Mucosa of stomach (tissue), 1 donor: ENCODE results near the gene PFKFB3.

Source experiments
- H3K27me3 ChIP-seq: one replicate; pipeline ENCODE4 v1.7.0; 2013; ENCODE audit warnings: mild to moderate bottlenecking, low read length; ENCODE audit not compliant: control insufficient read depth, insufficient read depth
- H3K36me3 ChIP-seq: one replicate; pipeline ENCODE4 v1.7.0; 2013; ENCODE audit warnings: low read length; ENCODE audit not compliant: control insufficient read depth, insufficient read depth
- H3K4me1 ChIP-seq: one replicate; pipeline ENCODE4 v1.7.0; 2013; ENCODE audit warnings: mild to moderate bottlenecking, low read length; ENCODE audit not compliant: control insufficient read depth, insufficient read depth
- H3K4me3 ChIP-seq: one replicate; pipeline ENCODE4 v1.7.0; 2013; ENCODE audit warnings: low read length
- H3K9ac ChIP-seq: one replicate; pipeline ENCODE4 v1.7.0; 2013; ENCODE audit warnings: mild to moderate bottlenecking, low read length, moderate library complexity
- H3K9me3 ChIP-seq: one replicate; pipeline ENCODE4 v1.7.0; 2013; ENCODE audit warnings: mild to moderate bottlenecking, low read length, moderate library complexity; ENCODE audit not compliant: control insufficient read depth
- donor health status: Pancreatic carcinoma.

The PFKFB3 gene

GRCh38 chr10:6168084-6168483 lies 34.6 kb upstream of the PFKFB3 start:
- no peaks in the 10 kb centered on the region for H3K9me3 ChIP-seq
- H3K9ac ChIP-seq: peak overlapping the region; percentile 3
- H3K4me1 ChIP-seq: peaks cover 18% of the 10 kb centered on the region
- H3K27me3 ChIP-seq: no peaks in the 10 kb centered on the region
- H3K36me3 ChIP-seq: no peaks in the 10 kb centered on the region
- H3K4me3 ChIP-seq: no peak overlapping the region

- Histone ChIP-seq H3K36me3 (no peaks in the 10 kb centered on the region), H3K4me1 (peaks cover 9% of the 10 kb centered on the region), H3K9ac (no peak overlapping the region), H3K4me3 (no peak overlapping the region), H3K27me3 (no peaks in the 10 kb centered on the region), H3K9me3 (no peaks in the 10 kb centered on the region)
These were observed 32.1 kb upstream of the PFKFB3 start for GRCh38 chr10:6170638-6171037.

- Histone ChIP-seq H3K4me1 (peaks cover 19% of the 10 kb centered on the region), H3K27me3 (no peaks in the 10 kb centered on the region), H3K9ac (no peak overlapping the region), H3K9me3 (no peaks in the 10 kb centered on the region), H3K36me3 (no peaks in the 10 kb centered on the region), H3K4me3 (no peak overlapping the region)
These were observed 30.6 kb upstream of the PFKFB3 start for GRCh38 chr10:6171881-6172695.

GRCh38 chr10:6173203-6173602 lies 29.5 kb upstream of the PFKFB3 start:
- Histone ChIP-seq H3K9ac (no peak overlapping the region), H3K4me1 (peaks cover 19% of the 10 kb centered on the region)

GRCh38 chr10:6174201-6174874 lies 28.4 kb upstream of the PFKFB3 start:
- no peaks in the 10 kb centered on the region for H3K27me3 ChIP-seq
- H3K9ac ChIP-seq: no peak overlapping the region
- no peak overlapping the region for H3K4me3 ChIP-seq
- H3K4me1 ChIP-seq: peaks cover 19% of the 10 kb centered on the region
- no peaks in the 10 kb centered on the region for H3K9me3 ChIP-seq
- H3K36me3 ChIP-seq: no peaks in the 10 kb centered on the region

More at GRCh38 chr10:6173203-6173602, 29.5 kb upstream of the PFKFB3 start:
- Histone ChIP-seq H3K9me3 (no peaks in the 10 kb centered on the region), H3K4me3 (no peak overlapping the region), H3K27me3 (no peaks in the 10 kb centered on the region), H3K36me3 (no peaks in the 10 kb centered on the region)

- H3K4me3 ChIP-seq: no peak overlapping the region
- no peaks in the 10 kb centered on the region for H3K27me3 ChIP-seq
- no peak overlapping the region for H3K9ac ChIP-seq
- H3K9me3 ChIP-seq: no peaks in the 10 kb centered on the region
- H3K36me3 ChIP-seq: no peaks in the 10 kb centered on the region
- peaks cover 13% of the 10 kb centered on the region for H3K4me1 ChIP-seq
These were observed 27.2 kb upstream of the PFKFB3 start for GRCh38 chr10:6175329-6176055.

GRCh38 chr10:6176691-6177231 lies 26.0 kb upstream of the PFKFB3 start:
- no peaks in the 10 kb centered on the region for H3K36me3 ChIP-seq
- no peak overlapping the region for H3K4me3 ChIP-seq
- H3K27me3 ChIP-seq: no peaks in the 10 kb centered on the region
- no peaks in the 10 kb centered on the region for H3K9me3 ChIP-seq
- peaks cover 11% of the 10 kb centered on the region for H3K4me1 ChIP-seq
- no peak overlapping the region for H3K9ac ChIP-seq

GRCh38 chr10:6177880-6178281 lies 24.9 kb upstream of the PFKFB3 start:
- Histone ChIP-seq H3K36me3 (no peaks in the 10 kb centered on the region), H3K9ac (no peak overlapping the region), H3K27me3 (no peaks in the 10 kb centered on the region), H3K4me1 (peaks cover 14% of the 10 kb centered on the region), H3K4me3 (no peak overlapping the region), H3K9me3 (no peaks in the 10 kb centered on the region)

- peaks cover 17% of the 10 kb centered on the region for H3K4me1 ChIP-seq
- H3K4me3 ChIP-seq: no peak overlapping the region
- H3K9me3 ChIP-seq: no peaks in the 10 kb centered on the region
- H3K27me3 ChIP-seq: no peaks in the 10 kb centered on the region
- no peak overlapping the region for H3K9ac ChIP-seq
- H3K36me3 ChIP-seq: no peaks in the 10 kb centered on the region
These were observed 24.2 kb upstream of the PFKFB3 start for GRCh38 chr10:6178581-6178980.

- peaks cover 17% of the 10 kb centered on the region for H3K4me1 ChIP-seq
- H3K9ac ChIP-seq: no peak overlapping the region
- H3K9me3 ChIP-seq: no peaks in the 10 kb centered on the region
- H3K36me3 ChIP-seq: no peaks in the 10 kb centered on the region
- H3K4me3 ChIP-seq: no peak overlapping the region
- H3K27me3 ChIP-seq: no peaks in the 10 kb centered on the region
These were observed 23.7 kb upstream of the PFKFB3 start for GRCh38 chr10:6179078-6179477.

- H3K4me3 ChIP-seq: no peak overlapping the region
- no peaks in the 10 kb centered on the region for H3K27me3 ChIP-seq
- peaks cover 17% of the 10 kb centered on the region for H3K4me1 ChIP-seq
- no peaks in the 10 kb centered on the region for H3K36me3 ChIP-seq
- no peaks in the 10 kb centered on the region for H3K9me3 ChIP-seq
- H3K9ac ChIP-seq: no peak overlapping the region
These were observed 22.1 kb upstream of the PFKFB3 start for GRCh38 chr10:6180480-6181110.
